ENCODE results near the gene VPS33B. TPM values are rescaled to one million over a fixed set of nuclear protein-coding genes. Genes with fewer than 3 reads are reported as not detected.

Gene VPS33B
- total and polyA plus RNA-seq, 10 donors = 12.1 to 27.6 (median 17.9) TPM

- Histone ChIP-seq H3K36me3 (peaks cover 0 to 65% (median 42%) of the 10 kb centered on the region in 6 donors), H3K4me1 (peaks cover 14 to 39% (median 30%) of the 10 kb centered on the region in 6 donors), H3K9me3 (no peaks in the 10 kb centered on the region), H3K27me3 (replicated peaks in 1 of 7) (no peaks in the 10 kb centered on the region), H3K4me3 (peak overlapping the region in 7 of 8 donors; percentile 78 to 97 (median 84)), H3K27ac (peak overlapping the region in 3 of 8 donors; percentile 93 to 96 (median 96))
- TF ChIP-seq, protein P1, sequence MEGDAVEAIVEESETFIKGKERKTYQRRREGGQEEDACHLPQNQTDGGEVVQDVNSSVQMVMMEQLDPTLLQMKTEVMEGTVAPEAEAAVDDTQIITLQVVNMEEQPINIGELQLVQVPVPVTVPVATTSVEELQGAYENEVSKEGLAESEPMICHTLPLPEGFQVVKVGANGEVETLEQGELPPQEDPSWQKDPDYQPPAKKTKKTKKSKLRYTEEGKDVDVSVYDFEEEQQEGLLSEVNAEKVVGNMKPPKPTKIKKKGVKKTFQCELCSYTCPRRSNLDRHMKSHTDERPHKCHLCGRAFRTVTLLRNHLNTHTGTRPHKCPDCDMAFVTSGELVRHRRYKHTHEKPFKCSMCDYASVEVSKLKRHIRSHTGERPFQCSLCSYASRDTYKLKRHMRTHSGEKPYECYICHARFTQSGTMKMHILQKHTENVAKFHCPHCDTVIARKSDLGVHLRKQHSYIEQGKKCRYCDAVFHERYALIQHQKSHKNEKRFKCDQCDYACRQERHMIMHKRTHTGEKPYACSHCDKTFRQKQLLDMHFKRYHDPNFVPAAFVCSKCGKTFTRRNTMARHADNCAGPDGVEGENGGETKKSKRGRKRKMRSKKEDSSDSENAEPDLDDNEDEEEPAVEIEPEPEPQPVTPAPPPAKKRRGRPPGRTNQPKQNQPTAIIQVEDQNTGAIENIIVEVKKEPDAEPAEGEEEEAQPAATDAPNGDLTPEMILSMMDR (IDR thresholded peaks at IDR 0.05 in 8 of 11, conservative IDR thresholded peaks at IDR 0.05 in 3 of 11) = no peak
- no peak for TF ChIP-seq POLR2AphosphoS5 (IDR thresholded peaks at IDR 0.05)
- TF ChIP-seq POLR2A (IDR thresholded peaks at IDR 0.05) = no peak
- no peak for DNase-seq
- intact Hi-C loops (cut with DNase I; ENCODE audit: low total_unique reads) = no loop called here
- WGBS, 5 donors = 69 to 83% (median 73%) methylated on average over 20 of the region's 20 CpGs
These were observed 66.6 kb downstream of the VPS33B start for GRCh38 chr15:90955624-90956273.

GRCh38 chr15:90954712-90955623 lies 67.4 kb downstream of the VPS33B start, which contains the start of gene RCCD1:
Gene RCCD1 (plus strand): TSS chr15:90954884. CDS start chr15:90956735, 1,851 bp downstream.
- peaks cover 0 to 65% (median 42%) of the 10 kb centered on the region in 6 donors for H3K36me3 ChIP-seq
- DNase-seq = peak; percentile 100
- TF ChIP-seq, protein P1 (IDR thresholded peaks at IDR 0.05 in 8 of 11, conservative IDR thresholded peaks at IDR 0.05 in 3 of 11) = peak in 1 of 11 experiments; percentile 25
- no peak for TF ChIP-seq POLR2A (IDR thresholded peaks at IDR 0.05)
- TF ChIP-seq POLR2AphosphoS5 (IDR thresholded peaks at IDR 0.05) = peak; percentile 93 to 96 (median 94)
- peaks cover 14 to 39% (median 30%) of the 10 kb centered on the region in 6 donors for H3K4me1 ChIP-seq
- peak within 1 kb of the TSS; percentile 88 to 96 (median 93) for H3K27ac ChIP-seq
- H3K27me3 ChIP-seq (replicated peaks in 1 of 7) = no peaks in the 10 kb centered on the region
- H3K9me3 ChIP-seq = no peaks in the 10 kb centered on the region
- H3K4me3 ChIP-seq = peak within 1 kb of the TSS; percentile 78 to 97 (median 85)
- 2 to 4% (median 2%) methylated on average over 44 to 69 of the region's 69 CpGs for WGBS, 5 donors
- intact Hi-C loops (cut with DNase I; ENCODE audit: low total_unique reads) = no loop called here

- H3K27ac ChIP-seq = peak overlapping the region; percentile 88 to 96 (median 93)
- intact Hi-C loops (cut with DNase I; ENCODE audit: low total_unique reads) = no loop called here
- peak overlapping the region; percentile 78 to 97 (median 85) for H3K4me3 ChIP-seq
- 75 to 80% (median 79%) methylated on average over 15 to 16 of the region's 16 CpGs for WGBS, 5 donors
- DNase-seq = no peak
- H3K4me1 ChIP-seq = peaks cover 14 to 47% (median 30%) of the 10 kb centered on the region in 6 donors
- H3K27me3 ChIP-seq (replicated peaks in 1 of 7) = no peaks in the 10 kb centered on the region
- H3K36me3 ChIP-seq = peaks cover 0 to 66% (median 48%) of the 10 kb centered on the region in 6 donors
- TF ChIP-seq POLR2A (IDR thresholded peaks at IDR 0.05) (no peak), POLR2AphosphoS5 (IDR thresholded peaks at IDR 0.05) (no peak)
- TF ChIP-seq, protein P1 (IDR thresholded peaks at IDR 0.05 in 8 of 11, conservative IDR thresholded peaks at IDR 0.05 in 3 of 11) = no peak
- no peaks in the 10 kb centered on the region for H3K9me3 ChIP-seq
These were observed 68.3 kb downstream of the VPS33B start for GRCh38 chr15:90953947-90954711.

Measured in spleen (tissue), 11 donors.